DND-41 (cell line): Measurements from ENCODE around the gene C6orf52.

Experiments
- ATAC-seq: fragments of 200-7000 bp; cut with Tn5 transposase; 3 replicates; pipeline ENCODE4 v1.9.1; 2021; ENCODE audit warnings: low read depth; ENCODE audit not compliant: insufficient read depth
- DNase-seq: peaks from one replicate; pipeline ENCODE4 v3.0.0-alpha.2; 2020
- H2AFZ ChIP-seq: 2 replicates; pipeline ENCODE4 v1.6.0; 2012; ENCODE audit warnings: low read depth, low read length
- H3K27ac ChIP-seq: 2 replicates; pipeline ENCODE4 v1.5.1; 2012; ENCODE audit warnings: low read length, inconsistent platforms
- H3K27me3 ChIP-seq: fragments of 200-600 bp; sonication (generic); 2 replicates; pipeline ENCODE4 v1.6.0; 2012; ENCODE audit warnings: low read length, mild to moderate bottlenecking, inconsistent platforms; ENCODE audit not compliant: insufficient read depth, poor library complexity
- H3K36me3 ChIP-seq: 2 replicates; pipeline ENCODE4 v1.5.1; 2012; ENCODE audit warnings: low read length, inconsistent platforms; ENCODE audit not compliant: insufficient read depth
- H3K4me1 ChIP-seq: 2 replicates; pipeline ENCODE4 v1.5.1; 2012; ENCODE audit warnings: mild to moderate bottlenecking, low read length; ENCODE audit not compliant: insufficient read depth
- H3K4me2 ChIP-seq: 2 replicates; pipeline ENCODE4 v1.6.0; 2012; ENCODE audit warnings: mild to moderate bottlenecking, moderate library complexity, low read length, inconsistent platforms; ENCODE audit not compliant: insufficient read depth
- H3K4me3 ChIP-seq, 2 experiments: fragments of 200-600 bp in 1 of 2; shearing (Covaris generic) in 1 of 2; 2 replicates each; pipeline ENCODE4 v1.5.1; 2012 to 2016; ENCODE audit warnings: inconsistent platforms in 2 of 2, low read length in 2 of 2, mild to moderate bottlenecking in 2 of 2, low read depth in 1 of 2, moderate library complexity in 1 of 2
- H3K79me2 ChIP-seq: 2 replicates; pipeline ENCODE4 v1.6.0; 2012; ENCODE audit warnings: low read length, inconsistent platforms; ENCODE audit not compliant: insufficient read depth
- H3K9ac ChIP-seq: 2 replicates; pipeline ENCODE4 v1.6.0; 2012; ENCODE audit warnings: low read depth, mild to moderate bottlenecking, inconsistent platforms, low read length, moderate library complexity
- H3K9me3 ChIP-seq: 2 replicates; pipeline ENCODE4 v1.5.1; 2012; ENCODE audit warnings: low read length, moderate library complexity, mild to moderate bottlenecking, inconsistent platforms; ENCODE audit not compliant: insufficient read depth, severe bottlenecking
- H4K20me1 ChIP-seq: 2 replicates; pipeline ENCODE4 v1.6.0; 2012; ENCODE audit warnings: low read length; ENCODE audit not compliant: insufficient read depth
- CTCF ChIP-seq: IDR thresholded peaks from 2 replicates; pipeline ENCODE4 v1.5.1; 2012; ENCODE audit warnings: borderline replicate concordance, low read length, moderate library complexity, mild to moderate bottlenecking; ENCODE audit not compliant: poor library complexity, severe bottlenecking; ENCODE audit errors: extremely low read depth
- EZH2 ChIP-seq: IDR thresholded peaks from 3 replicates; pipeline ENCODE4 v1.6.1; 2012; ENCODE audit warnings: borderline replicate concordance, low read depth, mild to moderate bottlenecking, moderate library complexity, low read length, inconsistent platforms; ENCODE audit not compliant: severe bottlenecking

The C6orf52 gene

GRCh38 chr6:10687582-10687981, 6.8 kb downstream of the C6orf52 start:
- H3K27me3 ChIP-seq: no peaks in the 10 kb centered on the region
- H3K36me3 ChIP-seq: no peaks in the 10 kb centered on the region
- DNase-seq (no peak), ATAC-seq (no peak)
- no peaks in the 10 kb centered on the region for H3K9me3 ChIP-seq
- H2AFZ ChIP-seq: no peak overlapping the region
- H3K9ac ChIP-seq: no peak overlapping the region
- H3K4me2 ChIP-seq: no peak overlapping the region
- H3K79me2 ChIP-seq: no peaks in the 10 kb centered on the region
- no peaks in the 10 kb centered on the region for H4K20me1 ChIP-seq
- no peak overlapping the region for H3K4me3 ChIP-seq
- TF ChIP-seq EZH2 (no peak), CTCF (no peak)
- H3K27ac ChIP-seq: no peak overlapping the region
- H3K4me1 ChIP-seq: peaks cover under 1% of the 10 kb centered on the region; the same call in 1 of the 2 replicates

GRCh38 chr6:10686901-10687300, 7.5 kb downstream of the C6orf52 start:
- no peak for ATAC-seq
- Histone ChIP-seq H3K9me3 (peaks cover 3% of the 10 kb centered on the region), H3K9ac (no peak overlapping the region), H3K27ac (no peak overlapping the region), H2AFZ (no peak overlapping the region), H3K4me1 (no peaks in the 10 kb centered on the region), H3K4me3 (no peak overlapping the region), H3K4me2 (no peak overlapping the region), H4K20me1 (no peaks in the 10 kb centered on the region), H3K36me3 (no peaks in the 10 kb centered on the region), H3K79me2 (no peaks in the 10 kb centered on the region), H3K27me3 (no peaks in the 10 kb centered on the region)
- TF ChIP-seq CTCF (no peak), EZH2 (no peak)
- no peak for DNase-seq

- H3K27ac ChIP-seq: no peak overlapping the region
These were observed 9.1 kb downstream of the C6orf52 start for GRCh38 chr6:10685092-10685915.

More at GRCh38 chr6:10685092-10685915, 9.1 kb downstream of the C6orf52 start:
- no peaks in the 10 kb centered on the region for H3K4me1 ChIP-seq
- no peak for DNase-seq
- H3K79me2 ChIP-seq: no peaks in the 10 kb centered on the region
- no peaks in the 10 kb centered on the region for H4K20me1 ChIP-seq
- no peak for ATAC-seq
- peaks cover 5% of the 10 kb centered on the region for H3K9me3 ChIP-seq
- no peaks in the 10 kb centered on the region for H3K27me3 ChIP-seq
- H2AFZ ChIP-seq: no peak overlapping the region
- no peak for TF ChIP-seq CTCF
- no peak for TF ChIP-seq EZH2
- H3K4me2 ChIP-seq: no peak overlapping the region
- no peaks in the 10 kb centered on the region for H3K36me3 ChIP-seq
- no peak overlapping the region for H3K4me3 ChIP-seq
- H3K9ac ChIP-seq: no peak overlapping the region
